ENCODE data around the gene C14orf39.
"Not testable (repeated sequence)": the region's sequence is repeated elsewhere in the genome, so short reads cannot be mapped to it uniquely, and the experiment has no call there.

GRCh38 chr14:60397550-60397949, 88.3 kb downstream of the C14orf39 start:
- TF ChIP-seq EZH2 (IDR thresholded peaks at IDR 0.05); POLR2AphosphoS5 (IDR thresholded peaks at IDR 0.05; ENCODE audit: borderline replicate concordance, low read depth, low read length): not testable (repeated sequence)

All from SK-N-MC (cell line).